ENCODE data around the gene WDR89. TPM values are rescaled to one million over a fixed set of nuclear protein-coding genes. Genes with fewer than 3 reads are reported as not detected.

The WDR89 gene
- total and polyA plus RNA-seq, 4 donors, result 3.3 to 9.2 (median 5.5) TPM

- no peaks in the 10 kb centered on the region for H3K36me3 ChIP-seq (ENCODE audit: control insufficient read depth in 4 of 4, insufficient read depth in 3 of 4, low read depth in 1 of 4, low read length in 3 of 4)
- H3K27me3 ChIP-seq (ENCODE audit: control insufficient read depth in 4 of 4, insufficient read depth in 4 of 4, low read length in 3 of 4), result no peaks in the 10 kb centered on the region
- no peak overlapping the region for H3K27ac ChIP-seq (ENCODE audit: low read depth in 1 of 2, low read length in 2 of 2)
Observed at GRCh38 chr14:63555572-63555971, 86.1 kb downstream of the WDR89 start.

More at GRCh38 chr14:63555572-63555971, 86.1 kb downstream of the WDR89 start:
- TF ChIP-seq, protein P1, sequence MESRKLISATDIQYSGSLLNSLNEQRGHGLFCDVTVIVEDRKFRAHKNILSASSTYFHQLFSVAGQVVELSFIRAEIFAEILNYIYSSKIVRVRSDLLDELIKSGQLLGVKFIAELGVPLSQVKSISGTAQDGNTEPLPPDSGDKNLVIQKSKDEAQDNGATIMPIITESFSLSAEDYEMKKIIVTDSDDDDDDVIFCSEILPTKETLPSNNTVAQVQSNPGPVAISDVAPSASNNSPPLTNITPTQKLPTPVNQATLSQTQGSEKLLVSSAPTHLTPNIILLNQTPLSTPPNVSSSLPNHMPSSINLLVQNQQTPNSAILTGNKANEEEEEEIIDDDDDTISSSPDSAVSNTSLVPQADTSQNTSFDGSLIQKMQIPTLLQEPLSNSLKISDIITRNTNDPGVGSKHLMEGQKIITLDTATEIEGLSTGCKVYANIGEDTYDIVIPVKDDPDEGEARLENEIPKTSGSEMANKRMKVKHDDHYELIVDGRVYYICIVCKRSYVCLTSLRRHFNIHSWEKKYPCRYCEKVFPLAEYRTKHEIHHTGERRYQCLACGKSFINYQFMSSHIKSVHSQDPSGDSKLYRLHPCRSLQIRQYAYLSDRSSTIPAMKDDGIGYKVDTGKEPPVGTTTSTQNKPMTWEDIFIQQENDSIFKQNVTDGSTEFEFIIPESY (IDR thresholded peaks at IDR 0.05), result no peak
- TF ChIP-seq, protein P2, sequence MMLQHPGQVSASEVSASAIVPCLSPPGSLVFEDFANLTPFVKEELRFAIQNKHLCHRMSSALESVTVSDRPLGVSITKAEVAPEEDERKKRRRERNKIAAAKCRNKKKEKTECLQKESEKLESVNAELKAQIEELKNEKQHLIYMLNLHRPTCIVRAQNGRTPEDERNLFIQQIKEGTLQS (IDR thresholded peaks at IDR 0.05), result no peak
- TF ChIP-seq JUND (IDR thresholded peaks at IDR 0.05) (no peak), GABPA (IDR thresholded peaks at IDR 0.05 in 1 of 2, conservative IDR thresholded peaks at IDR 0.05 in 1 of 2) (no peak), MAX (IDR thresholded peaks at IDR 0.05) (no peak), NR2F2 (IDR thresholded peaks at IDR 0.05) (no peak), SP1 (IDR thresholded peaks at IDR 0.05) (no peak), EGR1 (IDR thresholded peaks at IDR 0.05; ENCODE audit: low read depth in 2 of 2) (no peak), RXRA (IDR thresholded peaks at IDR 0.05) (no peak), RAD21 (IDR thresholded peaks at IDR 0.05) (no peak), FOXA2 (IDR thresholded peaks at IDR 0.05) (no peak), HNF4G (IDR thresholded peaks at IDR 0.05) (no peak), REST (IDR thresholded peaks at IDR 0.05) (no peak), TAF1 (conservative IDR thresholded peaks at IDR 0.05) (no peak), FOXA1 (IDR thresholded peaks at IDR 0.05) (no peak)
- TF ChIP-seq, protein P3, sequence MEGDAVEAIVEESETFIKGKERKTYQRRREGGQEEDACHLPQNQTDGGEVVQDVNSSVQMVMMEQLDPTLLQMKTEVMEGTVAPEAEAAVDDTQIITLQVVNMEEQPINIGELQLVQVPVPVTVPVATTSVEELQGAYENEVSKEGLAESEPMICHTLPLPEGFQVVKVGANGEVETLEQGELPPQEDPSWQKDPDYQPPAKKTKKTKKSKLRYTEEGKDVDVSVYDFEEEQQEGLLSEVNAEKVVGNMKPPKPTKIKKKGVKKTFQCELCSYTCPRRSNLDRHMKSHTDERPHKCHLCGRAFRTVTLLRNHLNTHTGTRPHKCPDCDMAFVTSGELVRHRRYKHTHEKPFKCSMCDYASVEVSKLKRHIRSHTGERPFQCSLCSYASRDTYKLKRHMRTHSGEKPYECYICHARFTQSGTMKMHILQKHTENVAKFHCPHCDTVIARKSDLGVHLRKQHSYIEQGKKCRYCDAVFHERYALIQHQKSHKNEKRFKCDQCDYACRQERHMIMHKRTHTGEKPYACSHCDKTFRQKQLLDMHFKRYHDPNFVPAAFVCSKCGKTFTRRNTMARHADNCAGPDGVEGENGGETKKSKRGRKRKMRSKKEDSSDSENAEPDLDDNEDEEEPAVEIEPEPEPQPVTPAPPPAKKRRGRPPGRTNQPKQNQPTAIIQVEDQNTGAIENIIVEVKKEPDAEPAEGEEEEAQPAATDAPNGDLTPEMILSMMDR (IDR thresholded peaks at IDR 0.05; ENCODE audit: low read depth, low read length, missing input control), result no peak
- H3K9me3 ChIP-seq (ENCODE audit: control insufficient read depth in 4 of 4, low read length in 3 of 4), result no peaks in the 10 kb centered on the region
- WGBS, result 84% methylated on average over 7 of the region's 7 CpGs
- H3K4me3 ChIP-seq (ENCODE audit: low read depth in 1 of 3, low read length in 3 of 3), result no peak overlapping the region
- no peaks in the 10 kb centered on the region for H3K4me1 ChIP-seq (ENCODE audit: control insufficient read depth in 4 of 4, insufficient read depth in 4 of 4, low read length in 3 of 4)
- H3K9ac ChIP-seq (ENCODE audit: low read depth in 1 of 2, low read length in 2 of 2), result no peak overlapping the region
- no peak for DNase-seq (ENCODE audit: low spot score)

All from liver (tissue), 9 donors.